ENCODE measurements around the gene LYPLAL1. TPM values are rescaled to one million over a fixed set of nuclear protein-coding genes. Genes with fewer than 3 reads are reported as not detected.

The LYPLAL1 gene
- total RNA-seq, 1 experiment from 2014 or later: 21.1 TPM

- Histone ChIP-seq H3K18ac (ENCODE audit: insufficient read length, low read depth, low read length) (no peak overlapping the region), H3K56ac (ENCODE audit: insufficient read length, low read depth, low read length) (no peak overlapping the region), H3K23ac (ENCODE audit: insufficient read length, low read depth, low read length) (no peak overlapping the region), H3K9me3 (ENCODE audit: control insufficient read depth, low read depth, low read length) (no peaks in the 10 kb centered on the region), H2BK20ac (ENCODE audit: low read depth, low read length, poor library complexity, severe bottlenecking) (no peak overlapping the region), H4K20me1 (ENCODE audit: control insufficient read depth, insufficient read depth, insufficient read length) (no peaks in the 10 kb centered on the region), H3K4me2 (ENCODE audit: insufficient read depth, insufficient read length, low read length) (no peak overlapping the region), H3K79me1 (ENCODE audit: insufficient read depth, low read depth, low read length, poor library complexity, severe bottlenecking) (no peaks in the 10 kb centered on the region), H3K27ac (ENCODE audit: insufficient read length, low read depth, low read length) (no peak overlapping the region), H3K14ac (ENCODE audit: insufficient read depth, low read length) (no peak overlapping the region), H3T11ph (ENCODE audit: low read length) (no peak overlapping the region), H3K27me3 (ENCODE audit: insufficient read depth, low read length) (no peaks in the 10 kb centered on the region), H2BK5ac (ENCODE audit: insufficient read length, low read length) (no peak overlapping the region), H3K79me2 (ENCODE audit: insufficient read depth, low read length) (no peaks in the 10 kb centered on the region), H4K91ac (ENCODE audit: insufficient read length, low read depth, low read length) (no peak overlapping the region), H2BK120ac (ENCODE audit: low read depth, low read length, poor library complexity, severe bottlenecking) (no peak overlapping the region), H3K9ac (ENCODE audit: extremely low read depth, insufficient read length, low read length) (no peak overlapping the region), H3K23me2 (ENCODE audit: insufficient read length, low read depth, low read length, poor library complexity, severe bottlenecking) (no peaks in the 10 kb centered on the region), H2BK15ac (ENCODE audit: low read depth, low read length) (no peak overlapping the region), H2BK12ac (ENCODE audit: insufficient read length, low read depth, low read length) (no peak overlapping the region), H2AK5ac (ENCODE audit: insufficient read length, low read length) (no peak overlapping the region), H4K5ac (ENCODE audit: insufficient read length, low read depth, low read length) (no peak overlapping the region), H3K4ac (ENCODE audit: low read depth, low read length) (no peak overlapping the region), H3K4me1 (ENCODE audit: insufficient read depth, low read length) (no peaks in the 10 kb centered on the region), H2AFZ (ENCODE audit: low read length) (no peak overlapping the region), H4K8ac (replicated peaks; ENCODE audit: insufficient read length, low read depth, low read length) (no peak overlapping the region)
- no peaks in the 10 kb centered on the region for H3K27me3 Mint-ChIP-seq (ENCODE audit: low read depth)
- no peak overlapping the region for H3K27ac Mint-ChIP-seq
- TF ChIP-seq CTCF (conservative IDR thresholded peaks at IDR 0.05): no peak
- H3K4me1 Mint-ChIP-seq: peaks cover 8 to 9% of the 10 kb centered on the region in 2 experiments; a peak in 2 of 4 replicates
- no CpG with 5 or more reads among the region's 3 CpGs for WGBS (ENCODE audit: extremely low coverage, insufficient read length, low lambda C conversion rate)
- H3K9me3 Mint-ChIP-seq: no peaks in the 10 kb centered on the region
- no peak overlapping the region for H3K4me3 Mint-ChIP-seq
- H3K36me3 Mint-ChIP-seq (ENCODE audit: insufficient read depth in 1 of 3, low read depth in 3 of 3): peaks cover 0 to under 1% (median 0%) of the 10 kb centered on the region in 3 experiments; a peak in 1 of 7 replicates
- no peak for DNase-seq
These were observed 16.3 kb downstream of the LYPLAL1 start for GRCh38 chr1:219189952-219190351.
